AG04450 (cell line): Measurements from ENCODE around the gene FAM83B. TPM values are rescaled to one million over a fixed set of nuclear protein-coding genes. Genes with fewer than 3 reads are reported as not detected.
"Not testable (repeated sequence)": the region's sequence is repeated elsewhere in the genome, so short reads cannot be mapped to it uniquely, and the experiment has no call there.

ENCODE experiments used
- CTCF ChIA-PET: fragments of 300-600, 350-600 bp; formaldehyde crosslinking; extraction: SDS; loops from one replicate; lab custom pipeline; 2022; ENCODE audit warnings: antibody characterized with exemption, inconsistent platforms; lab: Charles Lee
- POLR2A ChIA-PET: fragments of 350-600 bp; formaldehyde crosslinking; extraction: SDS; loops from one replicate; lab custom pipeline; 2021; ENCODE audit warnings: antibody characterized with exemption, inconsistent platforms; lab: Yijun Ruan, JAX
- DNase-seq: peaks from one replicate; pipeline ENCODE4 v3.0.0-alpha.2; 2011; ENCODE audit warnings: low read depth, low spot score
- H3K27ac ChIP-seq: one replicate; pipeline ENCODE4 v1.5.1; 2012; ENCODE audit warnings: low read depth, low read length, control low read depth
- H3K27me3 ChIP-seq: one replicate; pipeline ENCODE4 v1.6.0; 2012; ENCODE audit warnings: low read length; ENCODE audit not compliant: control insufficient read depth, insufficient read depth
- H3K4me3 ChIP-seq: 2 replicates; pipeline ENCODE4 v1.5.1; 2011; ENCODE audit warnings: mild to moderate bottlenecking, low read depth, low read length, control low read depth
- H3K9me3 ChIP-seq: 2 replicates; pipeline ENCODE4 v1.5.1; 2012; ENCODE audit warnings: low read length; ENCODE audit not compliant: control insufficient read depth, insufficient read depth
- polyA plus RNA-seq: library from polyadenylated mRNA; depleted of rRNA; stranded (reverse); fragments of >200 nt; gene quantifications from 2 replicates; pipeline ENCODE4 v1.2.3, GENCODE V29; 2011
- TF ChIP-seq, protein P1 (sequence below): IDR thresholded peaks from 2 replicates; pipeline ENCODE4 v1.5.1; 2011; ENCODE audit warnings: low read depth, low read length, control low read depth, inconsistent platforms

Gene FAM83B
- polyA plus RNA-seq, 1 experiment: 0.05 TPM

DNA sequence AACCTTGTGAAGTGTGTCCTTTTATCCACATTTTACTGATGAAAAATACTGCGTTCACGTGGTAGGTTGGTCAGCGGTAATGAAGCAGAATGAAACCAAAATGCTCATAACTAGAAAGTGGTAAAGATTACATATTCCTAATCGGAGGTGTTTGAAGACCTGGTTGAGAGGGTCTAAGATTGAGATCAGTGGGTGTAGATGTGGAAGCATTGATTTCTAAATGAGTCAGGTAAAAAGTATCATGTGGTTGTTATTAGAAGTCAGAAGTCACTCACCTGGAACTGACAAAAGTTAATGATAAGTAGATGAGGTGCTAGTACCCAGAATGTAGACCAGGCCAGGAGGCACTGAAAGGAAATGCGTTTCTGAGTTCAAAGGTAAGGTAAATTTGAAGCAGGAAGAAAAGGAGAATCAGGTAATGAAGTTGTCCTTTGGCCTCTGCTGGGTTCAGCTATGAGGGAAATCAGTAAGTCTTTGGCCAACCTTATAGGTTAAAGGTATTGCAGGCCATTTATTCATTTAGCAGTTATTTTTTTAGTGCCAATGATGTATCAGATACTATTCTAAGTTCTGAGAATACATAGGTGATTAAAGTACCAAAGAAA is 31.2 kb downstream of the FAM83B start:
- DNase-seq: no peak
- no peaks in the 10 kb centered on the region for H3K9me3 ChIP-seq
- ChIA-PET POLR2A (no interaction called here), CTCF (no interaction called here)
- no peak overlapping the region for H3K27ac ChIP-seq
- TF ChIP-seq, protein P1, sequence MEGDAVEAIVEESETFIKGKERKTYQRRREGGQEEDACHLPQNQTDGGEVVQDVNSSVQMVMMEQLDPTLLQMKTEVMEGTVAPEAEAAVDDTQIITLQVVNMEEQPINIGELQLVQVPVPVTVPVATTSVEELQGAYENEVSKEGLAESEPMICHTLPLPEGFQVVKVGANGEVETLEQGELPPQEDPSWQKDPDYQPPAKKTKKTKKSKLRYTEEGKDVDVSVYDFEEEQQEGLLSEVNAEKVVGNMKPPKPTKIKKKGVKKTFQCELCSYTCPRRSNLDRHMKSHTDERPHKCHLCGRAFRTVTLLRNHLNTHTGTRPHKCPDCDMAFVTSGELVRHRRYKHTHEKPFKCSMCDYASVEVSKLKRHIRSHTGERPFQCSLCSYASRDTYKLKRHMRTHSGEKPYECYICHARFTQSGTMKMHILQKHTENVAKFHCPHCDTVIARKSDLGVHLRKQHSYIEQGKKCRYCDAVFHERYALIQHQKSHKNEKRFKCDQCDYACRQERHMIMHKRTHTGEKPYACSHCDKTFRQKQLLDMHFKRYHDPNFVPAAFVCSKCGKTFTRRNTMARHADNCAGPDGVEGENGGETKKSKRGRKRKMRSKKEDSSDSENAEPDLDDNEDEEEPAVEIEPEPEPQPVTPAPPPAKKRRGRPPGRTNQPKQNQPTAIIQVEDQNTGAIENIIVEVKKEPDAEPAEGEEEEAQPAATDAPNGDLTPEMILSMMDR: no peak
- H3K27me3 ChIP-seq: no peaks in the 10 kb centered on the region
- H3K4me3 ChIP-seq: no peak overlapping the region

DNA sequence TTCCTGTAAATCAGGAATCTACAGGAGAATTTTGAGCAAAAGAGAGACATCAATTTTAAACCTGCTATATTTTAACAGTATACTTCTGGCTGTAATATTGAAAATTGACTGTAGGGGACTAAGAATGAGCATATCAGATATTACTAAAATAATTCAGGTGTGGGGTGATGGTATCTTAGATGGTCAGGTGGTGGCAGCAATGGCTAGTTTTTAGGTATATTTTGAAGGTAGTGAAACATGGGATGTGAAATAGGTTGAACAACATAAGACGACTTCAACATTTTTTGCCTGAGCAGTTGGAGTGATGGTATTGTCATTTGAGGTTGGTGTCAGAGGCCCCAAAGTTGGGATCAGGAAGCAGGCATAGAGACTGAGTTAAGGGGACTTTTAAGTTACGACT is 32.1 kb downstream of the FAM83B start:
- CTCF ChIA-PET: no interaction called here
- POLR2A ChIA-PET: no interaction called here
- no peaks in the 10 kb centered on the region for H3K9me3 ChIP-seq
- TF ChIP-seq, protein P1: no peak
- no peaks in the 10 kb centered on the region for H3K27me3 ChIP-seq
- DNase-seq: no peak
- no peak overlapping the region for H3K4me3 ChIP-seq
- no peak overlapping the region for H3K27ac ChIP-seq

DNA sequence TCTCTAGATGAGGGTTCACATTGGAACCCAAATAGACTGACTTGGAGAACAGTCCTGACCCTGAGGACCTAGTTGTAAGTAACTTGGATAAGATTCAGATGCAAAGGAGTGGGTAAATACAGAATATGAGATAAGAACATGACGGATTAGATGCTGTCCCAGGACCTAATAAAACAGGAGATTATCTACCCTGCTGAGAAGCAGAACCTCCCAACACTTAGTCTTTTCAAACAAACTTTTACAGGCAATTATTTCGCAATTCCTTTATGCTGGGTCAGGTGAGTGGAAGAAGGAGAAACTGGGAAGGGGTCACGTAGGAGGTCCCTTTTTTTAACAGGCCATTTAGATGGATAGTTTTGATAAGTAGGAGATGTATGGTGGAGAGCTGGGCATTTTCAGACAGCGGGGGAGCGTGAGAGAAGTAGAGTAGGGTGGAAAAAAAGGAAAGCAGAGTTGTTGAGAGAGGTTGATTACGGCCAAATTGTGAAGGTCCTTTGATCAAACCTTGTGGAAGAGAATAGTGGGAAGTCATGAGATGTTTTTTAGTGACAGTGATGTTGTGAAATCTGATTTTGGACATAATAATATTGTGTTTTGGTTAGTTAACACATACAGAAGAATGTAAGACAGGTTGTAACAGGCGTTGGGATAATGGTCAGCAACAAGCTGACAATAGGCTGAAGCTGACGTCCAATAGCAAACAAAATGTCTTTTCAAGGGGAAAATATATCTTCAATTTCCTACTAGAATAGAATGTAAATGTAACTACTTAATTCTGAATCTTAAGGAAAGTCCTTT is 32.8 kb downstream of the FAM83B start:
- CTCF ChIA-PET: no interaction called here
- Histone ChIP-seq H3K27me3 (no peaks in the 10 kb centered on the region), H3K4me3 (no peak overlapping the region), H3K9me3 (no peaks in the 10 kb centered on the region; the same call in 1 of the 2 replicates), H3K27ac (no peak overlapping the region)
- TF ChIP-seq, protein P1: no peak
- DNase-seq: no peak
- POLR2A ChIA-PET: interaction anchor here (0.5 kb wide), 1 partner anchor 19 kb away, joined by 5 read pairs; no protein-coding TSS in a partner anchor

DNA sequence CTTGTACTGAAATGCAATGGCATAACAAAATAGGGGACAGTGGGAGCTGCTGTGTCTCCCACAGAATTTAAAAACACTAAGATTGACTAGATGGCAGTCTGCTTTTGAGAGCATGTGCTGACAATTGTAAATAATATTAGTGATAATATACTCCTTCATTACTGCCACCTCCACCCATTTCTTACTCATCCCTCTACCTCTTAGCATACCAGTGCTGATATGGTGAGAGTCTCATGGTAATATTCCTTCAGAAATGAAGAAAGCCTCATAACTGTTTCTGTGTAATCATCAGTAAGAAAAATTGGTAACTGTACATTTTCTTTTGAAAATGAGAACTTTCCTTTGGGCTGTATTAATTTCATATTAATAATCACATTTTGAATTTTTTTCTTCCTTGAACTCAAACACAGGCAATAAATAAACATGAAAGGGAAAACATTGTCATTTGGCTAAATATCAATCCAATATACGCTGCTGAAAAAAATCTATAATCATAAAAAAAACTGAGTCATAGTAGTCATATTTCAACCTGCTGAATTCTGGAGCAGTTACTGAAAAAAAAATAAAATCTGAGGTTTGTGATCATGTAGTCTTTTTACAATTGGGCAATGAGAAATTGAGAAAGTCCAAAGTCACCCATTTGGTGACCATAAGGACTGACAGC is 34.6 kb downstream of the FAM83B start:
- CTCF ChIA-PET: no interaction called here
- no peaks in the 10 kb centered on the region; the same call in 1 of the 2 replicates for H3K9me3 ChIP-seq

DNA sequence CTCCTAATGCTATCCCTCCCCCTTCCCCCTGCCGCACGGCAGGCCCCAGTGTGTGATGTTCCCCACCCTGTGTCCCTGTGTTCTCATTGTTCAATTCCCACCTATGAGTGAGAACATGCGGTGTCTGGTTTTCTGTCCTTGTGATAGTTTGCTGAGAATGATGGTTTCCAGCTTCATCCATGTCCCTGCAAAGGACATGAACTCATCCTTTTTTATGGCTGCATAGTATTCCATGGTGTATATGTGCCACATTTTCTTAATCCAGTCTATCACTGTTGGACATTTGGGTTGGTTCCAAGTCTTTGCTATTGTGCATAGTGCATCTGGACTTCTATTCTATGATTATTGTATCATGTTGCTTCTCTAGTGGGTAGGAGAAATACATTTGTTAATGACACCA is 35.3 kb downstream of the FAM83B start:
- H3K4me3 ChIP-seq, DNase-seq, CTCF ChIA-PET, POLR2A ChIA-PET, H3K27me3 ChIP-seq, H3K27ac ChIP-seq, H3K9me3 ChIP-seq: not testable (repeated sequence)

More for the DNA sequence above, 34.6 kb downstream of the FAM83B start:
- TF ChIP-seq, protein P1: no peak
- Histone ChIP-seq H3K4me3 (no peak overlapping the region), H3K27ac (no peak overlapping the region), H3K27me3 (no peaks in the 10 kb centered on the region)
- POLR2A ChIA-PET: no interaction called here
- DNase-seq: no peak
